ENCODE measurements around the gene FBXL13. TPM values are rescaled to one million over a fixed set of nuclear protein-coding genes. Genes with fewer than 3 reads are reported as not detected.
"Not testable (repeated sequence)": the region's sequence is repeated elsewhere in the genome, so short reads cannot be mapped to it uniquely, and the experiment has no call there.

Gene FBXL13
- total RNA-seq, 1 donor from 2014 or later, result 0.85 TPM

DNA sequence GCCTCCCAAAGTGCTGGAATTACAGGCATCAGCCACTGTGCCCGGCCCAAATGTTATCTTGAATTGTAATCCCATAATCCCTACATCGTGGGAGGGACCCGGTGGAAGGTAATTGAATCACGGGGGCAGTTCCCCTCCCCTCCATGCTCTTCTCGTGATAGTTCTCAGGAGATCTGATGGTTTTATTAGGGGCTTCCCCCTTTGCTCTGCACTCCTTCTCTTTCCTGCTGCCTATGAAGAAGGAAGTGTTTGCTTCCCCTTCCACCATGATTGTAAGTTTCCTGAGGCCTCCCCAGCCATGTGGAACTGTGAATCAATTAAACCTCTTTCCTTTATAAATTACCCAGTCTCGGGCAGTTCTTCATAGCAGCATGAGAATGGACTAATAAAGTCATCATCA is 3.6 kb upstream of the FBXL13 start:
- DNase-seq, result not testable (repeated sequence)

- no peak for DNase-seq
Measured at GRCh38 chr7:103077318-103077717, 2.7 kb upstream of the FBXL13 start.

- DNase-seq, result no peak
Measured at GRCh38 chr7:103076764-103077163, 2.2 kb upstream of the FBXL13 start.

GRCh38 chr7:103075337-103075918 is 832 bp upstream of the FBXL13 start:
- peak; percentile 65 for DNase-seq

DNA sequence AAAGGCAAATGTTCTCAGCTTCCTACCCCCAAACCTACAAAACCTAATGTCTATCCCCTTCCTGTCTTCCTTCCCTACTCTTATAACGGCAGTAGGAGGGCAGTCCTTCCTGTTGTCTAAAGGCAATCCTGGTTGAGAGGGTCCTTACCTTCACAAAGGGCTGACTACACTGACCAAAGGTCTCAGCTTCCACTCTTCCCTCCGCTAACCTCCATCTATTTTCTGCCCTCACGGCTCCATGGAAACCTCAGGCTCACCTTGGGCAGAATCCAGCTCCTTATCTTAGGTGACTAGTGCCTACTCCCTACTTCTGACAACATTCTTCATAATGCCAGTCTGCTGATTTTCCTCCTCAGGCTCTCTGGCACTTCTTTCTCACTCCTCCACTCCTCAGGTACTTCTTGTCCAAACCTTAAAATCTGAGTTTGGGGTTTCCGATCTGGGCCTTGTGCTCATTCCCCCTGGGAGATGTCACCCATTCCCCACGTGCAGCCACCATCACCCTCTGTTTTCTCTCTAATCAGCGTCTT is 542 bp downstream of the FBXL13 start:
- no peak for DNase-seq

DNA sequence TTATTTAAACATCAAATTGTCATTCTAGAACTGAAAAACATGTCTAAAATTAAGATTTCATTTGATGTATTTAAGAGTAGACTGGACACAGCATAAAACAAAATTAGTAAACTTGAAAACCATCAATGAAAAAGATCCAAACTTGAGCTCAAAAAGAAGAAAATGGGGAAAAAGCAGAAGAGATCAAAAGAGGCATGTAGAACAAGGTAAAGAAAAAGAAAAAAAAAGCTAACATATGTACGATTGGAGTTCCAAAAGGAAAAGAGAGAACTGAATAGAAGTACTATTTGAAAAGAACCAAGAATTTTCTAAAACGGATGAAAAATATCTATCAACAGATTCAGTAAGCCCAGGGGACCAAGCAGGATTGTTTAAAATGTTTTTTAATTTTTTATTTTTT is 3.6 kb downstream of the FBXL13 start:
- no peak for DNase-seq

- no peak for DNase-seq
Measured at GRCh38 chr7:103068414-103069403, 5.9 kb downstream of the FBXL13 start.

- peak; percentile 72 for DNase-seq
Measured at GRCh38 chr7:103065667-103066066, 8.9 kb downstream of the FBXL13 start.

DNA sequence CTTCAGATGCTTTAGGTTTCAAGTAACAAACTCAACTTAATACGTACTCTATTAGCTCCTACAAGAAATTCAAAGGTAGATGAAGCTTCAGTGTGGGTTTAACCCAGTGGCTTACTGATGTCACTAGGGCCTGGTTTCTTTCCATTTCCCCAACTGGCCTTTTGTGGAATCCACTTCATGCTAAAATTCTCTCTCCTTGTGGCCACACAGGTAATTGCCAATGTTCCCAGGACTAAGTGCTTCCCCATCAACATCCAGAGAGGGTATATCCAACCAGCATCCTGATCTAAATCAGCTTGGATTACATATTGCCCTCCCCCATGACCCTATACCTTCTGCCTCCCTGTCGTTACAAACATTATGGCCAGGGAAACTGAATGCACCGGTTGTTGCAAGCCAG is 10.7 kb downstream of the FBXL13 start:
- no peak for DNase-seq

DNA sequence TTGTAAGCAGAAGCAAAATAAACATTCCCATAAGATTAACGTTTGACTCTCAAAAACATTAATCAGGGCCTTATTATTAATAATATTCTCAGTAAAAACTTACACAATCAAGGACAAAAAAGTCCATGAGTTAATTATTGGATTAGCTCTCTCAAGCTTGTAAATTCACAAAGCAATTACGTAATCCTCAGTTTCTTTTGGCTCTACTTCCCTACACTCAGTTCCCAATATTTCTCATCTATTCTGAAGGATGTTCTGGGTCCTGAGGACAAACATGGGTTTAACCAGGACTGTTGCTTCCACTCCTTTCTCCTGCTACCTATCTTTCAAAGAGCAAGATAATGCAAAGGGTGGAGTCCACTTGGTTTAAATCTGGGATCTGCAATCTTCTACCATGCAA is 15.1 kb downstream of the FBXL13 start:
- DNase-seq, result no peak

GRCh38 chr7:103058122-103058521 is 16.5 kb downstream of the FBXL13 start:
- DNase-seq, result no peak

- not testable (repeated sequence) for DNase-seq
Measured at GRCh38 chr7:103056006-103056405, 18.6 kb downstream of the FBXL13 start.

- no peak for DNase-seq
Measured at GRCh38 chr7:103051519-103051918, 23.1 kb downstream of the FBXL13 start.

GRCh38 chr7:103048833-103049232 is 25.8 kb downstream of the FBXL13 start:
- DNase-seq, result peak; percentile 24

- not testable (repeated sequence) for DNase-seq
Measured at GRCh38 chr7:103041815-103042214, 32.8 kb downstream of the FBXL13 start.

- not testable (repeated sequence) for DNase-seq
Measured at GRCh38 chr7:103037823-103038739, 36.5 kb downstream of the FBXL13 start.

- no peak for DNase-seq
Measured at GRCh38 chr7:103037476-103037822, 37.1 kb downstream of the FBXL13 start.

- DNase-seq, result not testable (repeated sequence)
Measured at GRCh38 chr7:103034318-103034717, 40.3 kb downstream of the FBXL13 start.

- no peak for DNase-seq
Measured at GRCh38 chr7:103031781-103032180, 42.8 kb downstream of the FBXL13 start.

DNA sequence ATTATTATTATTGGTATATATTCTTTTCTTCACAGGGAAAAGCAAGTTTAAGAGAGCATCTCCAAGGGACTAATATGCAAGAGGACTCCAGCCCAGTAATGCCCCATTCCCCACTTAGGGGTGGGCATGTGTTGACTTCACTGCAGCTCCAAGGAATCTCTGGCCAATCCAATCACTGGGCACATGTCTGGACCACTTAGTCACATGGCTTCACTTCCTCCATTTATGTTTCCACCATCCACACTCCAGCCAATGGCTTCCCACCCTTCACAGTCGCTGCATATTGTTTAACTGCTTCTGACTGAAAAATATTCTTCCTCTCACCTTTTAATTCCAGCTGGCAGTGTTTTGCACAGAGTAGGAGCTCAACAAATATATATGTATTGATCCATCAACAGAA is 43.6 kb downstream of the FBXL13 start:
- DNase-seq, result no peak

- no peak for DNase-seq
Measured at GRCh38 chr7:103025341-103025740, 49.3 kb downstream of the FBXL13 start.

- not testable (repeated sequence) for DNase-seq
Measured at GRCh38 chr7:103023578-103023977, 51.0 kb downstream of the FBXL13 start.

DNA sequence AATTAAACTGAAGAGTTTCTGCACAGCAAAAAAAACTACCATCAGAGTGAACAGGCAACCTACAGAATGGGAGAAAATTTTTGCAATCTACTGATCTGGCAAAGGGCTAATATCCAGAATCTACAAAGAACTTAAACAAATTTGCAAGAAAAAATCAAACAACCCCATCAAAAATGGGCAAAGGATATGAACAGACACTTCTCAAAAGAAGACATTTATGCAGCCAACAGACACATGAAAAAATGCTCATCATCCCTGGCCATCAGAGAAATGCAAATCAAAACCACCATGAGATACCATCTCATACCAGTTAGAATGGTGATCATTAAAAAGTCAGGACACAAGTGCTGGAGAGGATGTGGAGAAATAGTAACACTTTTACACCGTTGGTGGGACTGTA is 53.1 kb downstream of the FBXL13 start:
- not testable (repeated sequence) for DNase-seq

Data from dermis blood vessel endothelial cell (primary cell).